HG02623 (cell line): ENCODE data around the gene TMEM203.
A peak's percentile ranks its signal among the peaks of the same experiment; 100 is the strongest.

Source experiments
- ATAC-seq: cut with Tn5 transposase; IDR thresholded peaks from one replicate; pipeline ENCODE4 v1.9.1; 2021; ENCODE audit warnings: moderate library complexity; ENCODE audit not compliant: unreplicated experiment

TMEM203 gene

GRCh38 chr9:137230705-137231371 lies 25.4 kb upstream of the TMEM203 start, which contains the start of gene SLC34A3:
Gene SLC34A3, plus strand, starts transcription at chr9:137230901. Its CDS starts 802 bp downstream, at chr9:137231703.
- ATAC-seq = no peak

DNA sequence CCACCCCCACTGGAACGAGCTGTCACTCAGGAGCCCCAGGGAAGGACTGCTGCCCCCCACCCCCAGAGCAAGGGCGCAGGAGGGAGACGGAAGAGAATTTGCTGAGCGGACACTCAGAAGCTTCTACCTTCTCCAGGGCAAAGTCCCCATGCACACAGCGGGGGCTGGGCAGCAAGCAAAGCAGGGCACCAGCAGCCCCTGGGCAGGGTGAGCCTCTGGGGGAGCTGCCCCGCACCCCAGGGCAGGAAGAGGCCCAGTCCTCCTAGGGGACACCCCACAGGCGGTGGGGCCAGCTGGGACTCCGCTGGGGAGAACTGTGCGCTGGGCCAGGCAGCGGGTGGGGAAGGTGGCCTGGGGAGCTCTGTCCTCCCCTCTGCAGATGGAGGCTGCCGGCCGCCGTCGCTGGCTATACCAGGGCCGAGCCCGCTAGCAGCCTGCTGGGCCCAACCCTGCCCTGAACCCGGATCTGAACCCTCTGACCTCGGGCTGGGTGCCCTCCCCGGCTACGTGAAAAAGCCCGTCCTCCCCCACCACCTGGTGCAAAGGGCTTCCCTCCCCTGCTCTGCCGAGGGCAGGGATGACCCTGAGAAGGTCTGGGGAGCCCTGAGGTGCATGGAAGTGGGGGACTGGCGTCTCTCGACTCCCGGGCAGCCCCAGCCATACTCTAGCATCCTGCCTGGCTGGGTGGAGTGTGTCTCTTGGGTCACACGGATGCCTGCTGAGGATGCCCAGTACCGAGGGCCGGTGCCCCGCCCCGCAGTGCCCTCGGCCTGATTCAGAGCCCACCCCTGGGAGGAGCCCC lies 24.7 kb upstream of the TMEM203 start:
- no peak for ATAC-seq

GRCh38 chr9:137228968-137229896 lies 23.8 kb upstream of the TMEM203 start:
- ATAC-seq = no peak

DNA sequence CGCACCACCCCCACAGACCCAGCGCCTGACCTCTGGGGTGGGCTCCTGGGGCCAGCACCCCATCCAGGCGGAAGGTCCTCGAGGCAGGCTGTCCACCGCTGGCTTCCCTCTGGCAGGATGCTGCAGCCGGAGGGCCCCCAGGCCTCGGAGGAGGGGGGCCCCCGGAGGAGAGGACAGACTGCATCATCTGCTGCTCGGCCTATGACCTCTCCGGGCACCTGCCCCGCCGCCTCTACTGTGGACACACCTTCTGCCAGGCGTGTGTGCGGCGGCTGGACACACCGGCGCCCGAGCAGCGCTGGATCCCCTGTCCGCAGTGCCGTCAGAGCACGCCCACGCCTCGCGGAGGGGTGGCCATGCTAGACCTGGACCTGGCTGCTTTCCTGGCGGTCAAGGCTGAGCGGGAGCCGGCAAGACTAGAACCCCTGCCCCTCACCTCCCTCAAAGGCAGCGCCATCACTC lies 23.1 kb upstream of the TMEM203 start:
- no peak for ATAC-seq

DNA sequence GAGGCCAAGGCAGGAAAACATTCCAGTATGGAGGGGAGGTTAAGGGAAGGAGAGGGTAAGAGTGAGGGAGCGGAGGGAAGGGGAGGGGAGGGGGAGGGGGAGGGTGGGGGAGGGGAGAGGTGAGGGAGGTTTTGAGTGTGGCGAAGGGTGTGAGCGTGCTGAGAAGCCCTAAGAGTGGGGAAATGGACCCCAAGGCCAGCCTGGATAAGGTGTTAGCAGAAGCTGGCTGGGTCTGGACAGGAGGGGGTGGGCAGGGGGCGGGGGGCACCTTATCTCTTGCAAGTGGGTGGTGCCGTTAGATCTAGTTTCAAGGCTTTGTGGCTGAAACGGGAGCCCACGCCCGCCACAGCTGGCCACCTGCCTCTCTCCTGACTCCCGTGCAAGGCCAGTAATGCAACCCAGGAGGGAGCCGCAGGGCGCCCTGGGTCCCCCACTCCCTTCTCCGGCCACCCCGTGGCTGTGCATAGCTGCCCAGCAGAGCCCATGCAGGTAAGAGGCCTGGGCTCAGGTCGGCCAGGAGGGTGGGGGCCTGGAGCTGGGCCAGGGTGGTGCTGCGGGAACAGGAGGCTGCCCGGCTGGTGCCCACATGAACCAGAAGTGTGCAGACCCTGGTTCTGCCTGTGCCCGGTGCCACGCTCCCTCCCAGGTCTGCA lies 22.5 kb upstream of the TMEM203 start:
- no peak for ATAC-seq

DNA sequence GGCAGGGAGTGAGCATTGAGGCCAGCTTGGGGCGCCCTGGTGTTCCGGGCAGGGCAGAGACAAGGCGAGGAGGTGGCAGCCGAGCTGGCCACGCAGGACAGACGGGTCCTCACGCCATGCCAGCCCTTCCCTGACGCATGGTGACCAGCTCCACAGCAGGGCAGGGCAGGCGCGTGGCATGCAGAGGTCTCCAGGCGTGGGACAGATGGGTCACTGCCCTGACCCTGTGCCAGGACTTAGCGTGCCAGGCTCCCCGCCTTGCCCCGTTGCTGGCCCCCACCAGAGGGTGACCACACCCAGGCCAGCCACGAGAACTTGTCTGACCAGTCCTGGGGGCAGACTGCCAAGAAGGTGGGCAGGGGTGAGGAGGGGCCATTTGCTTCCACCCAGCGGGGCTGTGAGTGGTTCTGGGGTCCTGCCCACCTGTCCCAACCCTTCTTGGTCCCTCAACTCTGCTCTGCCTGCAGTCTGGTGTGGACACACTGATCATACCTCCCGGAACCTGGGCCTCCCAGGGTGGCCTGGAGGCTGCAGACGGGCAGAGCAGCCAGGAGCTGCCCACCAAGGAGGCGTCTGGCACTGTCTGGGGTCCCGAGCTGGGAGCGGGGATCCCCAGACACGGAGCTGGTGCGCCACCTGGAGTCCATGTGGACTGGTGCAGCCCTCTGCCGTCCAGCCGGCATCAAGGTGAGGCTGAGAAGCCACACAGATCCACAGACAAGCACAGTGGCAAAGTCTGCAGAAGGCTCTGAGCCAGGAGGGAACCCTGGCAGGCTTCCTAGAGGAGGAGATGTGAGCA lies 21.8 kb upstream of the TMEM203 start, which contains the start of gene RNF224:
Gene RNF224, plus strand, starts transcription at position 449 of the 799 bp plus-strand sequence. CDS start 834 bp downstream, outside the sequence.
- no peak for ATAC-seq

GRCh38 chr9:137226338-137227053 lies 21.0 kb upstream of the TMEM203 start:
- no peak for ATAC-seq

- no peak for ATAC-seq
Measured at GRCh38 chr9:137225699-137226331, 20.4 kb upstream of the TMEM203 start.

DNA sequence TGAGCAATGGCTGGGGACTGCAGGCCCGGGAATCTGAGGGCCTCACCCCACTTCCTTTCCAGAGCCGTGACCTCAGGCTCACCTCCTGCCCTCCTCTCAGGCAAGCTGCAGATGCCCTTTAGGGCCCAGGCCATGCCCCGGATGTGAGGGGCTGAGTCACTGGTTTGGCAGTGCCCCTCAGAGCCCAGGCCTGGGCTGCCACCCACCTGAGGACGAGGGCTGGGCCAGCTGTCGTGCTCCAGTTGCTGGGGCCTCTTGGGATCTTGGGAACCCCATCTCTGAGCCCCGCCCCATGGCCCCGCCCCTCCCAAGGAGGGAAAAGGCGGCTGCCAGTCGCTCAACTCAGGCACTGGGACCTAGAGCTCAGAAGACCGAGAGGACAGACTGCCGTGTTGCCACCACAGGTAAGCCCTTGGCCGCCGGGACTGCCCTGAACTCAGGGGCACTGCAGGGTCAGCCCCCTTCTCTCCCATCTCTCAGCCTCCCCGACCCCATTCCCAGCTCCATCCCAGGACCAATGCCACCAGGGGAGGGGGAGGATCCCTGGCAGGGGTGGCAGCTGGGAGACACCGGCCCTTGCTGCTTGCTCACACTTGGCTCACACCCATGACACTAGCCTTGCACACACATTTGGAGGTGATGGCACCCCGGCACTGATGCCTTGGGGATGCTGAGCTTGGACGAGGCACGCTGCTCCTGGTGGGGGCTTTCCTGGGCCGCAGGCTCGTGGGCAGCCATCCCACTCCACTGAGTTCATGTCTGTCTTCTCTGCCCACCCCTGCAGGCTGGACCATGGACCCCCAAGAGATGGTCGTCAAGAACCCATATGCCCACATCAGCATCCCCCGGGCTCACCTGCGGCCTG lies 19.6 kb upstream of the TMEM203 start, which contains the start of gene CYSRT1:
Gene CYSRT1, plus strand, starts transcription at position 345 of the 865 bp plus-strand sequence. Its CDS starts 448 bp downstream, at position 793.
- ATAC-seq = no peak

- peak; percentile 62 for ATAC-seq
Measured at GRCh38 chr9:137223078-137223970, 17.9 kb upstream of the TMEM203 start.

- no peak for ATAC-seq
Measured at GRCh38 chr9:137222190-137223077, 17.0 kb upstream of the TMEM203 start, which contains the start of gene RNF208. Gene RNF208, minus strand, starts transcription at chr9:137222240. Its CDS starts 1,028 bp downstream, at chr9:137221212.

- ATAC-seq = no peak
Measured at GRCh38 chr9:137221506-137222111, 16.2 kb upstream of the TMEM203 start.

DNA sequence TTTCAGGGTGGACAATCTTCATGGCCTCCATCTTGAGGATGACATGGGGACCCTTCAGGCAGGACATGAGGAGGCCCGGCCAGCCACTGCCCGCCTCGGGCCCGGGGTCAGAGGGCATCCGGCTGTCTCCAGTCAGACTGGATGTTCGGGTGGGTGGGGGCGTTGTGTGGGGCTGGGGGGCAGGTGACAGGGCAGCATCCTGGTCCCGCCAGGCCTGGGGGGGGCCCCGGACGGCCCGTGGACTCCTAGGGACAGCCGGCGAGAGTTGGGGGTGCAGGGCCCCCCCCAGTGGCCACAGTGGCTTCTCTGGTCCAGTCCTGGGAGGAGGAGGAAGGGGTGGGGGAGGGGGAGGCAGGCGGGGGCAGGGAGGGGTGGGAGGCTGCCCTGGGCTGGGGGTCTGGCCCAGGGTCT lies 15.7 kb upstream of the TMEM203 start:
- no peak for ATAC-seq

GRCh38 chr9:137220317-137221094 lies 15.1 kb upstream of the TMEM203 start:
- no peak for ATAC-seq
